ENCODE data around the gene PTPRG.

- TF ChIP-seq POLR2AphosphoS5 (IDR thresholded peaks at IDR 0.05; ENCODE audit: low read depth, low read length), result no peak
- no peak for TF ChIP-seq REST (IDR thresholded peaks at IDR 0.05; ENCODE audit: insufficient read depth in 1 of 2, low read depth in 2 of 2, low read length in 2 of 2)
Measured at GRCh38 chr3:62119139-62119538, 557.8 kb downstream of the PTPRG start.

Data from PFSK-1 (cell line).